Adrenal gland (tissue), 12 donors: ENCODE data around the gene SLC35D3. TPM values are rescaled to one million over a fixed set of nuclear protein-coding genes. Genes with fewer than 3 reads are reported as not detected.

Experiments used
- DNase-seq, 7 donors: peaks; one replicate each; pipeline ENCODE4 v3.0.0-alpha.2; 2019 to 2020
- H3K27ac ChIP-seq, 5 donors: fragments of 200-600 bp; sonication (generic) in 4 of 5; 1 replicate in 3 of 5; 2 replicates in 2 of 5; pipeline versions ENCODE4 v1.5.1 to v1.8.0; 2016 to 2020; ENCODE audit warnings: mild to moderate bottlenecking in 1 of 5
- H3K27me3 ChIP-seq: fragments of 200-600 bp; 2 replicates; pipeline ENCODE4 v1.8.0; 2021
- H3K36me3 ChIP-seq, 2 donors: fragments of 200-600 bp; replicated peaks in 1 of 2; 1 replicate in 1 of 2; 2 replicates in 1 of 2; pipeline versions ENCODE4 v1.5.1 to v1.8.0; 2018 to 2022
- H3K4me1 ChIP-seq, 2 donors: fragments of 200-600 bp; replicated peaks in 1 of 2; 1 replicate in 1 of 2; 2 replicates in 1 of 2; pipeline versions ENCODE4 v1.5.1 to v1.8.0; 2018 to 2021
- H3K4me3 ChIP-seq, 4 donors: fragments of 200-600 bp; sonication (generic) in 3 of 4; one replicate each; pipeline ENCODE4 v1.5.1; 2016 to 2018
- H3K9me3 ChIP-seq, 3 donors: fragments of 200-600 bp; sonication (generic) in 1 of 3; replicated peaks in 1 of 3; 1 replicate in 2 of 3; 2 replicates in 1 of 3; pipeline versions ENCODE4 v1.5.1 to v1.8.0; 2016 to 2021
- CTCF ChIP-seq, 6 experiments: fragments of 450-650 bp in 4 of 6; fragments of 200-600 bp in 2 of 6; sonication (generic) in 1 of 6; IDR thresholded peaks; 1 replicate in 5 of 6; 2 replicates in 1 of 6; pipeline versions ENCODE4 v1.5.1 to v1.8.0; 2016 to 2021; ENCODE audit warnings: antibody characterized with exemption in 6 of 6, mild to moderate bottlenecking in 2 of 6, moderate library complexity in 1 of 6
- POLR2A ChIP-seq, 2 donors: fragments of 450-650 bp; IDR thresholded peaks; one replicate each; pipeline ENCODE4 v1.6.1; 2017; ENCODE audit warnings: antibody characterized with exemption in 2 of 2, mild to moderate bottlenecking in 2 of 2, moderate library complexity in 1 of 2
- WGBS, 4 donors: extraction: QIAGEN DNeasy Blood & Tissue Kit in 2 of 4; methylation state at CpG; one replicate each; pipeline versions ENCODE4 v1.1.5 to v1.1.7; 2013 to 2017; 5-methylcytosine and 5-hydroxymethylcytosine counted together
- intact Hi-C, 2 donors: fragments of 100-400 bp; cut with DNase I; formaldehyde crosslinking; loops; one replicate each; pipeline versions ENCODE4 v1.14.1 to v1.15.0; 2022 to 2023
- polyA plus RNA-seq, 3 donors: library from polyadenylated mRNA; stranded (reverse); fragments of 200-250 nt in 2 of 3; fragments of 350-450 nt in 1 of 3; fragmentation: Illumina TruSeq in 1 of 3; extraction: RNeasy Lipid Tissue Mini Kit (QIAGEN cat#74804) in 1 of 3; gene quantifications; one replicate each; pipeline ENCODE4 v1.2.3, GENCODE V29; 2013 to 2014
- total RNA-seq, 9 donors: library from RNA; depleted of rRNA in 4 of 9; stranded (reverse); fragments of >200 nt in 4 of 9; fragments of 120-200 nt in 1 of 9; fragmentation: NEBNext Ultra II Directional in 1 of 9; extraction: Animal tissue kit (Norgen Biotek cat#: 25700) in 1 of 9; gene quantifications; one replicate each; pipeline versions ENCODE4 v1.1.0 to v1.2.4, GENCODE V29; 2013 to 2023
- donor health status: healthy with polysubstance abuse.
- donor health status: Bipolar disorder and iron deficiency.
- donor health status: DM: yes; HTN: yes; CAD: no.
- donor health status: DM: no; HTN: no; CAD: no.
- donor health status: DM: no; HTN: no; CAD: no.
- donor health status: DM: yes; HTN: yes; CAD: no.

The SLC35D3 gene
- total and polyA plus RNA-seq, 12 donors, result 0.06 to 4.8 (median 0.55) TPM; not detected in 4

GRCh38 chr6:136923954-136924673 lies 2.0 kb downstream of the SLC35D3 start:
- TF ChIP-seq CTCF (IDR thresholded peaks at IDR 0.05) (no peak), POLR2A (IDR thresholded peaks at IDR 0.05) (no peak)
- Histone ChIP-seq H3K36me3 (no peaks in the 10 kb centered on the region), H3K4me1 (peaks cover 24 to 30% of the 10 kb centered on the region in 2 donors), H3K27ac (no peak overlapping the region), H3K9me3 (no peaks in the 10 kb centered on the region), H3K4me3 (no peak overlapping the region), H3K27me3 (peaks cover 23% of the 10 kb centered on the region)
- 73 to 83% (median 77%) methylated on average over 23 to 40 of the region's 40 CpGs for WGBS, 4 donors
- no peak for DNase-seq
- intact Hi-C loops, result no loop called here

GRCh38 chr6:136926383-136926782 lies 4.3 kb downstream of the SLC35D3 start:
- Histone ChIP-seq H3K27me3 (peaks cover 19% of the 10 kb centered on the region), H3K27ac (no peak overlapping the region), H3K4me3 (no peak overlapping the region), H3K9me3 (no peaks in the 10 kb centered on the region), H3K36me3 (no peaks in the 10 kb centered on the region), H3K4me1 (peaks cover 12 to 15% of the 10 kb centered on the region in 2 donors)
- no peak for TF ChIP-seq CTCF (IDR thresholded peaks at IDR 0.05)
- TF ChIP-seq POLR2A (IDR thresholded peaks at IDR 0.05), result no peak
- no peak for DNase-seq
- intact Hi-C loops, result no loop called here
- 67 to 97% (median 92%) methylated on average over 2 of the region's 2 CpGs for WGBS, 4 donors

- no peak for DNase-seq
- TF ChIP-seq CTCF (IDR thresholded peaks at IDR 0.05) (peak in 1 of 6 experiments; percentile 15), POLR2A (IDR thresholded peaks at IDR 0.05) (no peak)
- H3K4me3 ChIP-seq, result no peak overlapping the region
- no peak overlapping the region for H3K27ac ChIP-seq
- WGBS, 4 donors, result 79 to 89% (median 83%) methylated on average over 3 of the region's 3 CpGs
- H3K27me3 ChIP-seq, result peaks cover 12% of the 10 kb centered on the region
- intact Hi-C loops, result no loop called here
- peaks cover 5 to 8% of the 10 kb centered on the region in 2 donors for H3K4me1 ChIP-seq
- H3K36me3 ChIP-seq, result no peaks in the 10 kb centered on the region
- H3K9me3 ChIP-seq, result no peaks in the 10 kb centered on the region
These were observed 5.2 kb downstream of the SLC35D3 start for GRCh38 chr6:136927292-136927691.

GRCh38 chr6:136930528-136930927 lies 8.4 kb downstream of the SLC35D3 start:
- Histone ChIP-seq H3K36me3 (no peaks in the 10 kb centered on the region), H3K4me3 (no peak overlapping the region), H3K27me3 (no peaks in the 10 kb centered on the region), H3K4me1 (no peaks in the 10 kb centered on the region), H3K27ac (no peak overlapping the region), H3K9me3 (no peaks in the 10 kb centered on the region)
- intact Hi-C loops, result no loop called here
- WGBS, 4 donors, result 77 to 94% (median 89%) methylated on average over 4 of the region's 4 CpGs
- no peak for DNase-seq
- TF ChIP-seq POLR2A (IDR thresholded peaks at IDR 0.05) (no peak), CTCF (IDR thresholded peaks at IDR 0.05) (no peak)
